ENCODE results near the gene MTMR1.

MTMR1 gene

GRCh38 chrX:150697641-150698040 is 4.4 kb downstream of the MTMR1 start (continued):
- TF ChIP-seq, protein P1, sequence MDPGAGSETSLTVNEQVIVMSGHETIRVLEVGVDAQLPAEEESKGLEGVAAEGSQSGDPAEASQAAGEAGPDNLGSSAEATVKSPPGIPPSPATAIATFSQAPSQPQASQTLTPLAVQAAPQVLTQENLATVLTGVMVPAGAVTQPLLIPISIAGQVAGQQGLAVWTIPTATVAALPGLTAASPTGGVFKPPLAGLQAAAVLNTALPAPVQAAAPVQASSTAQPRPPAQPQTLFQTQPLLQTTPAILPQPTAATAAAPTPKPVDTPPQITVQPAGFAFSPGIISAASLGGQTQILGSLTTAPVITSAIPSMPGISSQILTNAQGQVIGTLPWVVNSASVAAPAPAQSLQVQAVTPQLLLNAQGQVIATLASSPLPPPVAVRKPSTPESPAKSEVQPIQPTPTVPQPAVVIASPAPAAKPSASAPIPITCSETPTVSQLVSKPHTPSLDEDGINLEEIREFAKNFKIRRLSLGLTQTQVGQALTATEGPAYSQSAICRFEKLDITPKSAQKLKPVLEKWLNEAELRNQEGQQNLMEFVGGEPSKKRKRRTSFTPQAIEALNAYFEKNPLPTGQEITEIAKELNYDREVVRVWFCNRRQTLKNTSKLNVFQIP (CRISPR knock-in tag; IDR thresholded peaks at IDR 0.05; ENCODE audit: borderline replicate concordance, low read depth) = no peak

- TF ChIP-seq ZFP30 (CRISPR knock-in tag; IDR thresholded peaks at IDR 0.05) = no peak
- no peak for TF ChIP-seq SNAI2 (CRISPR knock-in tag; IDR thresholded peaks at IDR 0.05)
- TF ChIP-seq OSR1 (CRISPR knock-in tag; IDR thresholded peaks at IDR 0.05) = no peak
- TF ChIP-seq, protein P2, sequence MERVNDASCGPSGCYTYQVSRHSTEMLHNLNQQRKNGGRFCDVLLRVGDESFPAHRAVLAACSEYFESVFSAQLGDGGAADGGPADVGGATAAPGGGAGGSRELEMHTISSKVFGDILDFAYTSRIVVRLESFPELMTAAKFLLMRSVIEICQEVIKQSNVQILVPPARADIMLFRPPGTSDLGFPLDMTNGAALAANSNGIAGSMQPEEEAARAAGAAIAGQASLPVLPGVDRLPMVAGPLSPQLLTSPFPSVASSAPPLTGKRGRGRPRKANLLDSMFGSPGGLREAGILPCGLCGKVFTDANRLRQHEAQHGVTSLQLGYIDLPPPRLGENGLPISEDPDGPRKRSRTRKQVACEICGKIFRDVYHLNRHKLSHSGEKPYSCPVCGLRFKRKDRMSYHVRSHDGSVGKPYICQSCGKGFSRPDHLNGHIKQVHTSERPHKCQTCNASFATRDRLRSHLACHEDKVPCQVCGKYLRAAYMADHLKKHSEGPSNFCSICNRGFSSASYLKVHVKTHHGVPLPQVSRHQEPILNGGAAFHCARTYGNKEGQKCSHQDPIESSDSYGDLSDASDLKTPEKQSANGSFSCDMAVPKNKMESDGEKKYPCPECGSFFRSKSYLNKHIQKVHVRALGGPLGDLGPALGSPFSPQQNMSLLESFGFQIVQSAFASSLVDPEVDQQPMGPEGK (CRISPR knock-in tag; IDR thresholded peaks at IDR 0.05; ENCODE audit: borderline replicate concordance) = no peak
- TF ChIP-seq ZNF565 (CRISPR knock-in tag; conservative IDR thresholded peaks at IDR 0.05; ENCODE audit: low read depth) = no peak
- TF ChIP-seq CSDC2 (CRISPR knock-in tag; IDR thresholded peaks at IDR 0.05) = no peak
- TF ChIP-seq, protein P3, sequence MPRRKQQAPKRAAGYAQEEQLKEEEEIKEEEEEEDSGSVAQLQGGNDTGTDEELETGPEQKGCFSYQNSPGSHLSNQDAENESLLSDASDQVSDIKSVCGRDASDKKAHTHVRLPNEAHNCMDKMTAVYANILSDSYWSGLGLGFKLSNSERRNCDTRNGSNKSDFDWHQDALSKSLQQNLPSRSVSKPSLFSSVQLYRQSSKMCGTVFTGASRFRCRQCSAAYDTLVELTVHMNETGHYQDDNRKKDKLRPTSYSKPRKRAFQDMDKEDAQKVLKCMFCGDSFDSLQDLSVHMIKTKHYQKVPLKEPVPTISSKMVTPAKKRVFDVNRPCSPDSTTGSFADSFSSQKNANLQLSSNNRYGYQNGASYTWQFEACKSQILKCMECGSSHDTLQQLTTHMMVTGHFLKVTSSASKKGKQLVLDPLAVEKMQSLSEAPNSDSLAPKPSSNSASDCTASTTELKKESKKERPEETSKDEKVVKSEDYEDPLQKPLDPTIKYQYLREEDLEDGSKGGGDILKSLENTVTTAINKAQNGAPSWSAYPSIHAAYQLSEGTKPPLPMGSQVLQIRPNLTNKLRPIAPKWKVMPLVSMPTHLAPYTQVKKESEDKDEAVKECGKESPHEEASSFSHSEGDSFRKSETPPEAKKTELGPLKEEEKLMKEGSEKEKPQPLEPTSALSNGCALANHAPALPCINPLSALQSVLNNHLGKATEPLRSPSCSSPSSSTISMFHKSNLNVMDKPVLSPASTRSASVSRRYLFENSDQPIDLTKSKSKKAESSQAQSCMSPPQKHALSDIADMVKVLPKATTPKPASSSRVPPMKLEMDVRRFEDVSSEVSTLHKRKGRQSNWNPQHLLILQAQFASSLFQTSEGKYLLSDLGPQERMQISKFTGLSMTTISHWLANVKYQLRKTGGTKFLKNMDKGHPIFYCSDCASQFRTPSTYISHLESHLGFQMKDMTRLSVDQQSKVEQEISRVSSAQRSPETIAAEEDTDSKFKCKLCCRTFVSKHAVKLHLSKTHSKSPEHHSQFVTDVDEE (CRISPR knock-in tag; IDR thresholded peaks at IDR 0.05) = no peak
- no peak for TF ChIP-seq PPARA (CRISPR knock-in tag; IDR thresholded peaks at IDR 0.05; ENCODE audit: borderline replicate concordance)
- TF ChIP-seq BACH2 (CRISPR knock-in tag; IDR thresholded peaks at IDR 0.05; ENCODE audit: borderline replicate concordance) = no peak
- no peak for TF ChIP-seq ISL1 (CRISPR knock-in tag; IDR thresholded peaks at IDR 0.05)
- TF ChIP-seq GLIS3 (CRISPR knock-in tag; IDR thresholded peaks at IDR 0.05) = no peak
- TF ChIP-seq ZFP3 (CRISPR knock-in tag; IDR thresholded peaks at IDR 0.05) = no peak
- no peak for ATAC-seq
These were observed 5.8 kb downstream of the MTMR1 start for GRCh38 chrX:150698981-150699380.

GRCh38 chrX:150700107-150700506 is 6.9 kb downstream of the MTMR1 start:
- no peak for ATAC-seq
- TF ChIP-seq, protein P3 (CRISPR knock-in tag; IDR thresholded peaks at IDR 0.05) = no peak
- TF ChIP-seq TOX (CRISPR knock-in tag; IDR thresholded peaks at IDR 0.05; ENCODE audit: borderline replicate concordance) (no peak), RARB (CRISPR knock-in tag; IDR thresholded peaks at IDR 0.05) (no peak), ESRRG (CRISPR knock-in tag; IDR thresholded peaks at IDR 0.05) (no peak), PPARA (CRISPR knock-in tag; IDR thresholded peaks at IDR 0.05; ENCODE audit: borderline replicate concordance) (no peak), CREB5 (CRISPR knock-in tag; IDR thresholded peaks at IDR 0.05; ENCODE audit: low read depth) (no peak), BACH2 (CRISPR knock-in tag; IDR thresholded peaks at IDR 0.05; ENCODE audit: borderline replicate concordance) (no peak), ZNF565 (CRISPR knock-in tag; conservative IDR thresholded peaks at IDR 0.05; ENCODE audit: low read depth) (no peak), GLIS3 (CRISPR knock-in tag; IDR thresholded peaks at IDR 0.05) (no peak), ZNF8 (CRISPR knock-in tag; IDR thresholded peaks at IDR 0.05) (no peak), ISL1 (CRISPR knock-in tag; IDR thresholded peaks at IDR 0.05) (no peak), ZFP30 (CRISPR knock-in tag; IDR thresholded peaks at IDR 0.05) (no peak), OSR1 (CRISPR knock-in tag; IDR thresholded peaks at IDR 0.05) (no peak), CSDC2 (CRISPR knock-in tag; IDR thresholded peaks at IDR 0.05) (no peak), TCF4 (CRISPR knock-in tag; IDR thresholded peaks at IDR 0.05; ENCODE audit: borderline replicate concordance) (no peak), ZNF70 (CRISPR knock-in tag; IDR thresholded peaks at IDR 0.05) (no peak), SNAI2 (CRISPR knock-in tag; IDR thresholded peaks at IDR 0.05) (no peak)
- TF ChIP-seq, protein P1 (CRISPR knock-in tag; IDR thresholded peaks at IDR 0.05; ENCODE audit: borderline replicate concordance, low read depth) = no peak
- TF ChIP-seq, protein P2 (CRISPR knock-in tag; IDR thresholded peaks at IDR 0.05; ENCODE audit: borderline replicate concordance) = no peak
- TF ChIP-seq, protein P4, sequence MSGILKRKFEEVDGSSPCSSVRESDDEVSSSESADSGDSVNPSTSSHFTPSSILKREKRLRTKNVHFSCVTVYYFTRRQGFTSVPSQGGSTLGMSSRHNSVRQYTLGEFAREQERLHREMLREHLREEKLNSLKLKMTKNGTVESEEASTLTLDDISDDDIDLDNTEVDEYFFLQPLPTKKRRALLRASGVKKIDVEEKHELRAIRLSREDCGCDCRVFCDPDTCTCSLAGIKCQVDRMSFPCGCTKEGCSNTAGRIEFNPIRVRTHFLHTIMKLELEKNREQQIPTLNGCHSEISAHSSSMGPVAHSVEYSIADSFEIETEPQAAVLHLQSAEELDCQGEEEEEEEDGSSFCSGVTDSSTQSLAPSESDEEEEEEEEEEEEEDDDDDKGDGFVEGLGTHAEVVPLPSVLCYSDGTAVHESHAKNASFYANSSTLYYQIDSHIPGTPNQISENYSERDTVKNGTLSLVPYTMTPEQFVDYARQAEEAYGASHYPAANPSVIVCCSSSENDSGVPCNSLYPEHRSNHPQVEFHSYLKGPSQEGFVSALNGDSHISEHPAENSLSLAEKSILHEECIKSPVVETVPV (CRISPR knock-in tag; IDR thresholded peaks at IDR 0.05) = no peak
